ENCODE data around the gene PNMA6F. TPM values are rescaled to one million over a fixed set of nuclear protein-coding genes. Genes with fewer than 3 reads are reported as not detected.

PNMA6F gene
- total RNA-seq, 4 donors from 2014 or later, result not detected

DNA sequence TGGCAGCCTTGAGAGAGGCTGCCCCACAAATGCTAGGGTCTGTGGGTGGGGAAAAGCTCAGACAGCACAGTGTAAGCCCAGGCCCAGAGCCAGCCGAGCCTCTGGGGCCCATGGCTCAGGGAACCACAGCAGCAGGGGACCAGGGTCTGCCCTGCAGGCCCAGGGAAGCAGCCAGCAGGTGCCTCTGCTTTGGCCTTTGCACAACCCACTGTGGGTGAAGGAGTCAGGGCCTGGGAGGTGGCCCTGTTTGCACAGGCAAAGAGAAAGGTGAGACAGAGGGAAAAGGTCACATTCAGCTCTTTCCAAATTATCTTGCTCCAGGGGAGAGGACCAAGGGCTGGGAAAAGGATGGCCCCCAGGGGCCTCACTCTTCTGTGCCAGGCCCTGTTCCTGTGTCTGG lies 8.7 kb downstream of the PNMA6F start:
- no peaks in the 10 kb centered on the region for H3K27me3 ChIP-seq
- no peak for DNase-seq (ENCODE audit: low spot score in 2 of 2)
- TF ChIP-seq POLR2AphosphoS5 (IDR thresholded peaks at IDR 0.05) (no peak), EP300 (IDR thresholded peaks at IDR 0.05) (no peak), POLR2A (IDR thresholded peaks at IDR 0.05) (no peak)
- TF ChIP-seq, protein P1, sequence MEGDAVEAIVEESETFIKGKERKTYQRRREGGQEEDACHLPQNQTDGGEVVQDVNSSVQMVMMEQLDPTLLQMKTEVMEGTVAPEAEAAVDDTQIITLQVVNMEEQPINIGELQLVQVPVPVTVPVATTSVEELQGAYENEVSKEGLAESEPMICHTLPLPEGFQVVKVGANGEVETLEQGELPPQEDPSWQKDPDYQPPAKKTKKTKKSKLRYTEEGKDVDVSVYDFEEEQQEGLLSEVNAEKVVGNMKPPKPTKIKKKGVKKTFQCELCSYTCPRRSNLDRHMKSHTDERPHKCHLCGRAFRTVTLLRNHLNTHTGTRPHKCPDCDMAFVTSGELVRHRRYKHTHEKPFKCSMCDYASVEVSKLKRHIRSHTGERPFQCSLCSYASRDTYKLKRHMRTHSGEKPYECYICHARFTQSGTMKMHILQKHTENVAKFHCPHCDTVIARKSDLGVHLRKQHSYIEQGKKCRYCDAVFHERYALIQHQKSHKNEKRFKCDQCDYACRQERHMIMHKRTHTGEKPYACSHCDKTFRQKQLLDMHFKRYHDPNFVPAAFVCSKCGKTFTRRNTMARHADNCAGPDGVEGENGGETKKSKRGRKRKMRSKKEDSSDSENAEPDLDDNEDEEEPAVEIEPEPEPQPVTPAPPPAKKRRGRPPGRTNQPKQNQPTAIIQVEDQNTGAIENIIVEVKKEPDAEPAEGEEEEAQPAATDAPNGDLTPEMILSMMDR (IDR thresholded peaks at IDR 0.05), result no peak
- H3K27ac ChIP-seq, result no peak overlapping the region
- no CpG with 5 or more reads among the region's 1 CpG for WGBS
- H3K36me3 ChIP-seq, result no peaks in the 10 kb centered on the region
- H3K4me3 ChIP-seq, result no peak overlapping the region
- no peaks in the 10 kb centered on the region for H3K9me3 ChIP-seq
- H3K4me1 ChIP-seq, result no peaks in the 10 kb centered on the region

DNA sequence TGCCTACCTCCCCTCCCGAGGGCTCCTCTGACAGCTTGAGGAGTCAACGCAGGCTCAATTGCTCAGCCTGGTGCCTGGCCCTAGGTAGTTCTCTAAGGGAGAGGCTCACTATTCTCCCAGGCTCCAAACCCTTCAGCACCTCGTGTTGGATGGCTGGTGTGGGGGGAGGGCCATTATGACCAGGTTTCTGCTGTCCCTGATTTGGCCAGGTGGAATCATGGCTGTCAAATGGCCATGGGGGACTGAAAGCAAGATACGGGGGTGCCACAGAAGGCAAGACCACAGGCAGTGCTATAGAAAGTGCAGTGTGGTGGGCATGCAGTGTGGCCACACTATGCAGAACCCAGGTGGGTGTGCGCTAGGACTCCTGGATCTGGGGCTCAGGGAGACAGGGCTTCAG lies 9.5 kb downstream of the PNMA6F start:
- no peak overlapping the region for H3K4me3 ChIP-seq
- no peaks in the 10 kb centered on the region for H3K27me3 ChIP-seq
- 86% methylated on average over 5 of the region's 5 CpGs for WGBS
- H3K27ac ChIP-seq, result no peak overlapping the region
- no peak for DNase-seq (ENCODE audit: low spot score in 2 of 2)
- TF ChIP-seq POLR2AphosphoS5 (IDR thresholded peaks at IDR 0.05), result no peak
- no peaks in the 10 kb centered on the region for H3K36me3 ChIP-seq
- H3K4me1 ChIP-seq, result no peaks in the 10 kb centered on the region
- no peaks in the 10 kb centered on the region for H3K9me3 ChIP-seq

GRCh38 chrX:153310901-153311300 lies 10.7 kb downstream of the PNMA6F start:
- H3K4me1 ChIP-seq, result no peaks in the 10 kb centered on the region
- no peak overlapping the region for H3K4me3 ChIP-seq
- TF ChIP-seq POLR2AphosphoS5 (IDR thresholded peaks at IDR 0.05), result no peak
- TF ChIP-seq, protein P1 (IDR thresholded peaks at IDR 0.05), result no peak
- no peak for TF ChIP-seq EP300 (IDR thresholded peaks at IDR 0.05)
- no peak for TF ChIP-seq POLR2A (IDR thresholded peaks at IDR 0.05)
- DNase-seq (ENCODE audit: low spot score in 2 of 2), result no peak
- no peak overlapping the region for H3K27ac ChIP-seq
- H3K27me3 ChIP-seq, result no peaks in the 10 kb centered on the region
- no peaks in the 10 kb centered on the region for H3K9me3 ChIP-seq
- H3K36me3 ChIP-seq, result no peaks in the 10 kb centered on the region
- WGBS, result 89% methylated on average over 9 of the region's 9 CpGs

- 77% methylated on average over 12 of the region's 12 CpGs for WGBS
- Histone ChIP-seq H3K4me3 (no peak overlapping the region), H3K4me1 (no peaks in the 10 kb centered on the region), H3K27ac (no peak overlapping the region), H3K27me3 (no peaks in the 10 kb centered on the region), H3K36me3 (no peaks in the 10 kb centered on the region), H3K9me3 (no peaks in the 10 kb centered on the region)
- TF ChIP-seq POLR2AphosphoS5 (IDR thresholded peaks at IDR 0.05), result no peak
- no peak for DNase-seq (ENCODE audit: low spot score in 2 of 2)
These were observed 14.0 kb downstream of the PNMA6F start for GRCh38 chrX:153307276-153308178.

DNA sequence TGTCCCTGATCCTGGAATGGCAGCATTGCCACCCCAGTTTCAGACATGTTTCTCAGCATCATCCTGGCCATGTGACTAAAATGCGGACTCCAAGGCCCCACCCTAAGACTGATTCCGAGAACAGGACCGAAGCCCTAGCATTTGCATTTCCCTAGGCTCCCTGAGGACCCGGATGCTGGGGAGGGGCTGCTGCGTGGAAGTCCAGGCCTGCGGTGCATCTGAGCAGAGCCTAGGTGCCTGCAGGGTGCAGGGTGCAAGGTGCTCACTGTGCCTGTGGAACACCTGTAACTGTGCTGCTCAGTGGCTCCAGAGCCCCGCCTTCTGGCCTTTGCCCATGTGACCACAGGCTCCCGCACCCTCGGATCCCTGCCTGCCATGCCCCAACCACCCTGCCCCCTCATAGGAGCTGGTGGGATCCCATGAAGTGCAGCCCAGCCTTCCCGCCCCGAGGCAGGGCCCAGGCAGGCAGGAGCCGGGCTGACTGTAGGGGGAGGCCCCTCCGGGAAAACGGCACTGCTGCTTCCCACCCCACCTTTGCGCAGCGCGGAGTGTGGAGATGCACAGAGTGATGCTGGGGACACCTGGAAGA lies 14.9 kb downstream of the PNMA6F start:
- WGBS, result 83% methylated on average over 4 of the region's 17 CpGs
- no peak for DNase-seq (ENCODE audit: low spot score in 2 of 2)
- TF ChIP-seq EP300 (IDR thresholded peaks at IDR 0.05) (no peak), POLR2AphosphoS5 (IDR thresholded peaks at IDR 0.05) (no peak), POLR2A (IDR thresholded peaks at IDR 0.05) (no peak)
- TF ChIP-seq, protein P1 (IDR thresholded peaks at IDR 0.05), result no peak
- Histone ChIP-seq H3K27me3 (no peaks in the 10 kb centered on the region), H3K36me3 (no peaks in the 10 kb centered on the region), H3K4me3 (no peak overlapping the region), H3K4me1 (no peaks in the 10 kb centered on the region), H3K27ac (no peak overlapping the region), H3K9me3 (no peaks in the 10 kb centered on the region)

- no peak for DNase-seq (ENCODE audit: low spot score in 2 of 2)
- Histone ChIP-seq H3K27ac (no peak overlapping the region), H3K4me1 (no peaks in the 10 kb centered on the region), H3K27me3 (no peaks in the 10 kb centered on the region), H3K4me3 (no peak overlapping the region), H3K36me3 (no peaks in the 10 kb centered on the region), H3K9me3 (no peaks in the 10 kb centered on the region)
- TF ChIP-seq POLR2A (IDR thresholded peaks at IDR 0.05) (no peak), EP300 (IDR thresholded peaks at IDR 0.05) (no peak), POLR2AphosphoS5 (IDR thresholded peaks at IDR 0.05) (no peak)
- TF ChIP-seq, protein P1 (IDR thresholded peaks at IDR 0.05), result no peak
- WGBS, result 83% methylated on average over 3 of the region's 3 CpGs
These were observed 15.6 kb downstream of the PNMA6F start for GRCh38 chrX:153305972-153306371.

All from suprapubic skin (tissue), 4 donors.